Central memory CD4-positive, alpha-beta T cell (primary cell): ENCODE data around the gene SPATA31D4.

Source experiments
- DNase-seq: peaks from one replicate; pipeline ENCODE4 v3.0.0; 2022

Gene SPATA31D4

DNA sequence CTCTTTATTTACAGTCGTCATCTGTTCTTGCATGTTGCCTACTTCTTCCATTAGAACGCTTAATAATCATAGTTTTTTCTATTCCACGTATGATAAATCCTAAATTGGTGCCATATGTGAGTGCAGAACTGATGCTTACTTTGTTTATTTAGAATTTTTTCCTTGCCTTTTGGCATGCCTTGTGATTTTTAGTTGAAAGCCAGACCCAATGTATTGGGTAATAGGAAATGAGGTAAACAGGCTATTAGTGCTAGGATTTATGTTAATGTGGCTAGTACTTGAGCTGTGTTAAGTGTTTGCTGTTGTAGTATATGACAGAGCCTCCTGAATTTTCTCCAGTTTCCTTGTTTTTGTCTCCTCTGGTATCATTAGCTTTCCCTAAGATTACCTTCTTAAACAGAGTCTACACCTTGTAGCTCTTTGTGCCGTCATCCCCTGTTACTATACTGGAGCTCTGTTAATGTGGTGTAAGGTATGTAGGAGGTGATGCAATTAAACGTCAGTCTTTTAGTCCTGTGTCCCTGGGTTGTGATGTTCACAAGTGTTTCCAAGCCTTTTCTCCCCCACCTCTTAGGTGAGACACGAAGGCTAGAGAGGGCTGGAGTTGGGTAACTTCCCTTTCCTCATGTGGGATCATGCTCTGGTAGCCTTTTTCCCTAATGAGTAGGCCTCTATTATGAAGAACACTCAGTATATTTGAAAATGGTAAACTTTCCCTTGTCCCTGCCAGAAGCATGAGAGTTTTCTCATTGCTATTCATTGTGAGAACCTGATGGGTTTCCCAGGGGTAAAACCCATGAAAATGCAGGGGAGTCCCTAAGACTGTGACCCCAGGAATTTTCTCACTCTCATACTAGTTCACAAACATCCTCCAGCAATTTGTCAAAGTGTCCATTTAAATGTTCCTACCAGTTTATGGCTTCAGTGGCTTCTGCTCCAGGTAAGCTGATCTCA is 36.3 kb downstream of the SPATA31D4 start:
- no peak for DNase-seq

DNA sequence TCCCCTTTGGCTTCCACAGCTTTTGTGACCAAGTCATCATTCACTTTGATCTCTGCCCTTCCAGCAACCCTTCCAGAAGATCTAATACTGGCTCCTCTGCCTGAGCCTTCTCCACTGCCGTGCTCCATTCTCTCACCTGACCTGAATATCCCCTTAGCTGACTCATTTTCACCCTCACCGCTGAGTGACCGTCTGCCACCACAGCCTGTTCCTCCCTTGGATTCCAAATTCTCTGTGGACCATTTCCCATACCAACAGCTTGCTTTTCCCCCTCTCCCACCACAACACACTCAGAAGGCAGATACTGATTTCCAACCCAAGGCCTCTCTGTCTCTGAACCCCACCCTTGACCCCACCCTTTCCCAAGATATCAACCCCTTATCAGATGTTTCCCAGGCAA is 39.8 kb downstream of the SPATA31D4 start:
- no peak for DNase-seq

DNA sequence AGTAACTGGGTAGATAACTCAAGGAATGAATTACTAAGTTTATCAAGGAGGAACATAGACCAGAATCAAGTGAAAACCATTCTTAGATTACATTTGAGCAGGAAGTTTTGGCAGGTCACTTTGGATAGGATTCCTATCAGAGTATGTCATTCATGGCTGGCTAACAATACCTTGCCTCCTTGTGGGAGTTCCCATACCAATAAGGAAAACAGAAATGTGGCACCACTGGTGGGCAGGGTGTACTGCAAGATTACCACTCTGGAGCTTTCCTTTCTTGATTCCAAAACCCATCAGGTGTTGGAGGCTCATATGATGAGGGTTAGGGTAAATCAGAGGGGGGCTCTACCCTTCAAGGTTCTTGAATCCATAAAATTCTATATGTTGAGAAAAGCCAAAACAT is 41.7 kb downstream of the SPATA31D4 start:
- DNase-seq: no peak

DNA sequence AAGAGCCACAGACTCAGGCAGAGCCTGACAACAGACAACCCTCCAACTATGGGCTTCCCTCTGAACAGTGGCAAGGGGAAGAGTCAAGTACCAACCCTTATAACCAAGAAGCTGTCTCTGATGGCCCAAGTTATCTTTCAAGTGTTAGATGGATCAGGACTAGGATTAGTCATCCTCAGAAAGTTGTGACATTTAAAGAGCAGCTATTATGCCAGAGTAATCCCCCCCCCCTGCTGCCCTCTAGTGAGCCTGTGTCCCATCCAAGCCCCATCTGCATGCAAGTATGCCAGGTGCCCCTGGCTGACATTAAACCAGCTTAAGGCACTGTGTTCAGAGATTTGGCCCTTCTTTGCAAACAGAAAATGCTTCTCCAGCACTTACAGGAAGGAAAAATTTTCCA is 43.5 kb downstream of the SPATA31D4 start:
- DNase-seq: no peak

DNA sequence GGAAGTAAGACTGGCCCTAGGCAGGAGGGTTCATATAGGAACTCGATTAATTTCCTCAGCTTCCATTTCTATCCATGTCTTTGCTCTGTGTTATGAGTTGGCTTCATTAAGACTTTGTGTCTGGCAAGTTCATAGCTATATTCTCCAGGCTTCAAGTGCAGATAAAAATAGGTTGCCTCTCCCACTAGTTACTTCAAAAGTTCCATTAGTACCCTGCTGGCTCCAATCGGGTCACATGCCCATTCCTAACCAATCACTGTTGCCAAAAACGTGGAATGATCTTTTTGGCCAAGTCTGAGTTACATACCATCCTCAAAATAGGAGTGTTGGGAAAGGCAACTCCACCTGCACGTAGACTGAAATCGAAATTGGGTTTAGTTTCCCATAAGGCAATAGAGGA is 46.5 kb downstream of the SPATA31D4 start:
- no peak for DNase-seq

DNA sequence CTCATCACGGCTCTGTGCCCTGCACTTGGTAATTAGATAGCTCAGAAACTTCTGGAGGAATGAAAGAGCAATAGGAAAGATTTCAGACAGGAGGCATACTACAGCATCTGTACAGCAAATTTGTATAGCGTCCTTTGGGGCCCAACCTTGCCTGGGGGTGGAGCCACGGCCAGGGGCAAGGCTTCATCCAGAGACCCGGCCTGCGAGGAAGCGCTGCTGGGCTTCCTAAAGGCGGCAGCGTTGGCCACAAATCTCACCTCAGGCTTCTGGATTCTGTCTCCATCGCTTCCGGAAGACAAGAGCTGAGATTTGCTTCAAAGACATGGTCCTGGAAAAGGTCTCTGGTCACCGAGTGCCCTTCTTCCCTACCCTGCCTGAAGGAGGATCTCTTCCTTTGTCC is 48.1 kb downstream of the SPATA31D4 start:
- DNase-seq: no peak

DNA sequence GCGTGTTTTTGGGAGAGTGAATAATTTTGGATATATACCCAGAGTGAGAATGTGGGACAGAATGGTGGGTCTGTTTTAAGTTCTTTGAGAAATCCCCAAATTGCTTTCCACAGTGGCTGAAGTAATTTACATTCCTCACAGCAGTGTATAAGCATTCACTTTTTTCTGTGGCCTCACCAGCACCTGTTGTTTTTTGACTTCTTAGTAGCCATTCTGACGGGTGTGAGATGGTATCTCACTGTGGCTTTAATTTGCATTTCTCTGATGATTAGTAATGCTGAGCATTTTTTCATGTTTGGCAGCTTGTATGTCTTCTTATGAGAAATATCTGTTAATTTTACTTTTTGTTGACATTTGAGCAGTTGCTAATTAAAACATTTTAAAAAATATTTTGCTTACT is 51.0 kb downstream of the SPATA31D4 start:
- no peak for DNase-seq

DNA sequence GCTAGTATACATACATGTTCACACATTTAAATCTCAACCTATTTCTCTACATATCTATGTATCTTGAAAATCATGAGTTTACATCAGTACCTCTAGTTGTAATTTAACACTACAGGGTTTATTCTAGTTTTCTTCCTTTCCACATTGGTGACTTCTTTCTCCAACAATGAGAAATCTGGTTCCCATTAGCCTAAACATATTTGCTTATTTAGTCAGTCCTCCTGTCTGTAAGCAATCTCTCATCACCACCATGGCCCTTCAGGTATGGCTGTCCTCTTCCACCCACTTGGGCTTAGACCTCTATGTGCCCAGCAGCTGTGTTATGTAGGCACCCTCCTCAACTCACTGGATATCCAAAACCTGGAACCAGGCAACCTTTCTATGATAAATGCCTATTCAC is 52.3 kb downstream of the SPATA31D4 start:
- DNase-seq: no peak

DNA sequence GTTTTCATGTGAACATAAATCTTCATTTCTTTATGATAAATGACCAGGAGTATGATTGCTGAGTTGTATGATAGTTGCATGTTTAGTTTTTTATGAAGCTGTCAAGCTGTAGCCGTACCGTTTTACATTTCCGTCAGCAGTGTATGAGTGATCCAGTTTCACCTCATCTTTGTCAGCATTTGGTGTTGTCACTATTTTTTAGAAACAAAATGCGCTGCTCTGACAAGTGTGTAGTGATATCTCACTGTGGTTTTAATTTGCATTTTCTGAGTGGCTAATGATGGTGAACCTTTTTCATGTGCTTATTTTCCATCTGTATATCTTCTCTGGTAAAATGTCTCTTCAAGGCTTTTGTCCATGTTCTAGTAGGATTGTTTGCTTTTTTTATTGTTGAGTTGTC is 53.7 kb downstream of the SPATA31D4 start:
- DNase-seq: no peak
